ENCODE results near the gene GUK1. TPM values are rescaled to one million over a fixed set of nuclear protein-coding genes. Genes with fewer than 3 reads are reported as not detected.
A peak's percentile ranks its signal among the peaks of the same experiment; 100 is the strongest.
"Not testable (repeated sequence)": the region's sequence is repeated elsewhere in the genome, so short reads cannot be mapped to it uniquely, and the experiment has no call there.

Gene GUK1
- total RNA-seq, 2 donors from 2014 or later = 130 to 148 TPM

- peaks cover 22% of the 10 kb centered on the region for H3K4me1 Mint-ChIP-seq (ENCODE audit: low read depth)
- ATAC-seq (replicated peaks in 1 of 2) (no peak), DNase-seq (no peak)
- H3K27ac Mint-ChIP-seq = no peak overlapping the region
- no peaks in the 10 kb centered on the region for H3K36me3 Mint-ChIP-seq (ENCODE audit: insufficient read depth in 2 of 2)
- no peak overlapping the region for H3K4me3 Mint-ChIP-seq
- H3K27me3 Mint-ChIP-seq (ENCODE audit: low read depth) = no peaks in the 10 kb centered on the region
- H3K9me3 Mint-ChIP-seq = no peaks in the 10 kb centered on the region
These were observed 28.6 kb downstream of the GUK1 start for GRCh38 chr1:228168563-228169270.

- Mint-ChIP-seq H3K27ac (no peak overlapping the region), H3K9me3 (no peaks in the 10 kb centered on the region), H3K27me3 (ENCODE audit: low read depth) (no peaks in the 10 kb centered on the region), H3K4me3 (no peak overlapping the region), H3K36me3 (ENCODE audit: insufficient read depth in 2 of 2) (no peaks in the 10 kb centered on the region), H3K4me1 (ENCODE audit: low read depth) (peaks cover 16% of the 10 kb centered on the region)
- ATAC-seq (replicated peaks in 1 of 2) = no peak
- no peak for DNase-seq
These were observed 29.3 kb downstream of the GUK1 start for GRCh38 chr1:228169345-228169744.

GRCh38 chr1:228170666-228171065 lies 30.6 kb downstream of the GUK1 start:
- no peak overlapping the region for H3K4me3 Mint-ChIP-seq
- peaks cover 6% of the 10 kb centered on the region for H3K4me1 Mint-ChIP-seq (ENCODE audit: low read depth)
- H3K36me3 Mint-ChIP-seq (ENCODE audit: insufficient read depth in 2 of 2) = peaks cover 0 to 1% of the 10 kb centered on the region in 2 donors
- H3K27me3 Mint-ChIP-seq (ENCODE audit: low read depth) = no peaks in the 10 kb centered on the region
- ATAC-seq (replicated peaks in 1 of 2) (no peak), DNase-seq (no peak)
- no peaks in the 10 kb centered on the region for H3K9me3 Mint-ChIP-seq
- H3K27ac Mint-ChIP-seq = no peak overlapping the region

- ATAC-seq (replicated peaks in 1 of 2) (no peak), DNase-seq (no peak)
- H3K4me1 Mint-ChIP-seq (ENCODE audit: low read depth) = peaks cover 6% of the 10 kb centered on the region
- H3K9me3 Mint-ChIP-seq = no peaks in the 10 kb centered on the region
- H3K4me3 Mint-ChIP-seq = no peak overlapping the region
- H3K36me3 Mint-ChIP-seq (ENCODE audit: insufficient read depth in 2 of 2) = peaks cover 0 to 1% of the 10 kb centered on the region in 2 donors
- H3K27me3 Mint-ChIP-seq (ENCODE audit: low read depth) = no peaks in the 10 kb centered on the region
- no peak overlapping the region for H3K27ac Mint-ChIP-seq
These were observed 31.3 kb downstream of the GUK1 start for GRCh38 chr1:228171221-228171891.

- no peaks in the 10 kb centered on the region for H3K9me3 Mint-ChIP-seq
- no peaks in the 10 kb centered on the region for H3K4me1 Mint-ChIP-seq (ENCODE audit: low read depth)
- peaks cover 0 to 1% of the 10 kb centered on the region in 2 donors for H3K36me3 Mint-ChIP-seq (ENCODE audit: insufficient read depth in 2 of 2)
- no peak for DNase-seq
- no peak overlapping the region for H3K4me3 Mint-ChIP-seq
- no peak overlapping the region for H3K27ac Mint-ChIP-seq
- H3K27me3 Mint-ChIP-seq (ENCODE audit: low read depth) = no peaks in the 10 kb centered on the region
- no peak for ATAC-seq (replicated peaks in 1 of 2)
These were observed 32.8 kb downstream of the GUK1 start for GRCh38 chr1:228172591-228173527.

GRCh38 chr1:228173528-228174481 lies 33.7 kb downstream of the GUK1 start:
- H3K4me3 Mint-ChIP-seq; H3K36me3 Mint-ChIP-seq (ENCODE audit: insufficient read depth in 2 of 2); H3K27ac Mint-ChIP-seq; DNase-seq; H3K9me3 Mint-ChIP-seq; H3K27me3 Mint-ChIP-seq (ENCODE audit: low read depth); H3K4me1 Mint-ChIP-seq (ENCODE audit: low read depth): not testable (repeated sequence)
- ATAC-seq (replicated peaks in 1 of 2) = peak; percentile 50 to 56

GRCh38 chr1:228174482-228175315 lies 34.6 kb downstream of the GUK1 start:
- peaks cover 0 to 1% of the 10 kb centered on the region in 2 donors for H3K36me3 Mint-ChIP-seq (ENCODE audit: insufficient read depth in 2 of 2)
- H3K4me1 Mint-ChIP-seq (ENCODE audit: low read depth) = peaks cover 4% of the 10 kb centered on the region
- H3K27ac Mint-ChIP-seq = no peak overlapping the region
- ATAC-seq (replicated peaks in 1 of 2) = peak; percentile 25 to 55
- H3K27me3 Mint-ChIP-seq (ENCODE audit: low read depth) = no peaks in the 10 kb centered on the region
- H3K9me3 Mint-ChIP-seq = no peaks in the 10 kb centered on the region
- DNase-seq = peak in 1 of 2 donors; percentile 43
- H3K4me3 Mint-ChIP-seq = no peak overlapping the region

- Mint-ChIP-seq H3K27ac (no peak overlapping the region), H3K9me3 (no peaks in the 10 kb centered on the region), H3K27me3 (ENCODE audit: low read depth) (no peaks in the 10 kb centered on the region), H3K36me3 (ENCODE audit: insufficient read depth in 2 of 2) (peaks cover 0 to 1% of the 10 kb centered on the region in 2 donors), H3K4me1 (ENCODE audit: low read depth) (peaks cover 4% of the 10 kb centered on the region), H3K4me3 (no peak overlapping the region)
- DNase-seq (no peak), ATAC-seq (replicated peaks in 1 of 2) (no peak)
These were observed 35.4 kb downstream of the GUK1 start for GRCh38 chr1:228175316-228176023.

GRCh38 chr1:228176024-228176395 lies 35.9 kb downstream of the GUK1 start:
- H3K27me3 Mint-ChIP-seq (ENCODE audit: low read depth) = no peaks in the 10 kb centered on the region
- ATAC-seq (replicated peaks in 1 of 2) (no peak), DNase-seq (no peak)
- H3K9me3 Mint-ChIP-seq = no peaks in the 10 kb centered on the region
- H3K4me3 Mint-ChIP-seq = no peak overlapping the region
- H3K4me1 Mint-ChIP-seq (ENCODE audit: low read depth) = peaks cover 4% of the 10 kb centered on the region
- H3K27ac Mint-ChIP-seq = no peak overlapping the region
- peaks cover 0 to 1% of the 10 kb centered on the region in 2 donors for H3K36me3 Mint-ChIP-seq (ENCODE audit: insufficient read depth in 2 of 2)

GRCh38 chr1:228176461-228177182 lies 36.5 kb downstream of the GUK1 start:
- no peaks in the 10 kb centered on the region for H3K9me3 Mint-ChIP-seq
- H3K4me3 Mint-ChIP-seq = no peak overlapping the region
- H3K27ac Mint-ChIP-seq = no peak overlapping the region
- no peak for DNase-seq
- no peaks in the 10 kb centered on the region for H3K27me3 Mint-ChIP-seq (ENCODE audit: low read depth)
- H3K4me1 Mint-ChIP-seq (ENCODE audit: low read depth) = peaks cover 4% of the 10 kb centered on the region
- no peak for ATAC-seq (replicated peaks in 1 of 2)
- H3K36me3 Mint-ChIP-seq (ENCODE audit: insufficient read depth in 2 of 2) = peaks cover 0 to 1% of the 10 kb centered on the region in 2 donors

GRCh38 chr1:228177183-228177475 lies 37.0 kb downstream of the GUK1 start:
- H3K4me1 Mint-ChIP-seq (ENCODE audit: low read depth) = peaks cover 4% of the 10 kb centered on the region
- H3K9me3 Mint-ChIP-seq = no peaks in the 10 kb centered on the region
- peaks cover 0 to 1% of the 10 kb centered on the region in 2 donors for H3K36me3 Mint-ChIP-seq (ENCODE audit: insufficient read depth in 2 of 2)
- H3K27me3 Mint-ChIP-seq (ENCODE audit: low read depth) = no peaks in the 10 kb centered on the region
- DNase-seq (no peak), ATAC-seq (replicated peaks in 1 of 2) (no peak)
- H3K4me3 Mint-ChIP-seq = no peak overlapping the region
- no peak overlapping the region for H3K27ac Mint-ChIP-seq

All from activated T-cell treated with anti-CD3 and anti-CD28 coated beads, Interleukin-2, amount 50 U/mL, for 72 hours (primary cell).